RWPE1 (cell line): ENCODE results near the gene M1AP.

Experiments
- CTCF ChIA-PET: fragments of 350-600 bp; sonication (Branson Sonifier 250); formaldehyde crosslinking; extraction: SDS; loops from one replicate; lab custom pipeline; 2021; lab: Yijun Ruan, JAX
- POLR2A ChIA-PET: fragments of 400-600 bp; formaldehyde crosslinking; extraction: SDS; loops from one replicate; lab custom pipeline; 2020; ENCODE audit warnings: antibody characterized with exemption; ENCODE audit not compliant: low non-redundant PET; lab: Yijun Ruan, JAX
- DNase-seq: peaks from one replicate; pipeline ENCODE4 v3.0.0; 2012; ENCODE audit warnings: low spot score
- H3K27ac ChIP-seq: fragments of 450-650 bp; 2 replicates; pipeline ENCODE4 v1.5.1; 2017
- CTCF ChIP-seq: fragments of 450-650 bp; conservative IDR thresholded peaks from 2 replicates; pipeline ENCODE4 v1.5.1; 2017; ENCODE audit warnings: low read depth, mild to moderate bottlenecking

The M1AP gene

GRCh38 chr2:74553892-74554819, 94.0 kb downstream of the M1AP start, which contains the start of the genes DOK1 and LOXL3:
DOK1 (plus strand) TSS chr2:74554720; CDS start chr2:74554755, 35 bp downstream.
LOXL3 (minus strand) TSS chr2:74553942; CDS start chr2:74552634, 1,308 bp downstream.
- H3K27ac ChIP-seq = peak within 1 kb of the TSS; percentile 58
- DNase-seq = peak; percentile 60
- POLR2A ChIA-PET = no interaction called here
- TF ChIP-seq CTCF = no peak
- CTCF ChIA-PET = interaction anchor here (0.6 to 0.7 kb wide), 2 partner anchors 9 to 20 kb away, joined by 3 to 4 read pairs; no protein-coding TSS in a partner anchor

GRCh38 chr2:74552914-74553811, 95.0 kb downstream of the M1AP start:
- TF ChIP-seq CTCF = no peak
- ChIA-PET CTCF (interaction anchor here (0.6 to 0.7 kb wide), 2 partner anchors 8 to 1509 kb away, joined by 3 read pairs; no protein-coding TSS in a partner anchor), POLR2A (no interaction called here)
- DNase-seq = no peak
- peak overlapping the region; percentile 58 for H3K27ac ChIP-seq

- POLR2A ChIA-PET = interaction anchor here (0.6 kb wide), 1 partner anchor 11 kb away, joined by 4 read pairs; no protein-coding TSS in a partner anchor
- no peak overlapping the region for H3K27ac ChIP-seq
- no peak for DNase-seq
- CTCF ChIA-PET = interaction anchor here (0.5 to 0.7 kb wide), 3 partner anchors 43 to 1508 kb away, joined by 3 to 8 read pairs (median 4); no protein-coding TSS in a partner anchor
- no peak for TF ChIP-seq CTCF
Measured at GRCh38 chr2:74551942-74552913, 95.9 kb downstream of the M1AP start.

- no peak for DNase-seq
- CTCF ChIA-PET = interaction anchor here (0.5 to 0.7 kb wide), 2 partner anchors 44 to 424 kb away, joined by 4 to 8 read pairs; no protein-coding TSS in a partner anchor
- no peak overlapping the region for H3K27ac ChIP-seq
- POLR2A ChIA-PET = interaction anchor here (0.6 kb wide), 1 partner anchor 12 kb away, joined by 4 read pairs; no protein-coding TSS in a partner anchor
- no peak for TF ChIP-seq CTCF
Measured at GRCh38 chr2:74551530-74551929, 96.6 kb downstream of the M1AP start.

GRCh38 chr2:74550231-74550630, 97.9 kb downstream of the M1AP start:
- no peak for TF ChIP-seq CTCF
- ChIA-PET CTCF (no interaction called here), POLR2A (no interaction called here)
- no peak for DNase-seq
- H3K27ac ChIP-seq = no peak overlapping the region
